GM23248 (cell line): ENCODE data around the gene EIF3A.

Source experiments
- EZH2 ChIP-seq: fragments of 200-600 bp; sonication (generic); IDR thresholded peaks from 2 replicates; pipeline ENCODE4 v1.6.1; 2018; ENCODE audit warnings: antibody characterized with exemption, mild to moderate bottlenecking; ENCODE audit not compliant: insufficient read depth, poor library complexity, severe bottlenecking
- EZH2phosphoT487 ChIP-seq: fragments of 200-600 bp; sonication (generic); IDR thresholded peaks from 2 replicates; pipeline ENCODE4 v1.6.1; 2018; ENCODE audit warnings: antibody characterized with exemption, moderate library complexity, mild to moderate bottlenecking, low read depth; ENCODE audit not compliant: insufficient read depth

- TF ChIP-seq EZH2phosphoT487 = no peak
- no peak for TF ChIP-seq EZH2
Observed at GRCh38 chr10:119025776-119026175, 54.8 kb downstream of the EIF3A start.
